HL-60 (cell line): ENCODE results near the gene TPGS2.

Source experiments
- CTCF ChIP-seq: IDR thresholded peaks from one replicate; pipeline ENCODE4 v1.5.1; 2011; ENCODE audit warnings: low read length, control low read depth, inconsistent platforms; ENCODE audit not compliant: insufficient read depth
- GABPA ChIP-seq: IDR thresholded peaks from 2 replicates; pipeline ENCODE4 v1.6.1; 2012; ENCODE audit warnings: low read depth
- REST ChIP-seq: IDR thresholded peaks from 2 replicates; pipeline ENCODE4 v1.6.1; 2012; ENCODE audit warnings: low read depth; ENCODE audit not compliant: insufficient replicate concordance

- TF ChIP-seq CTCF (no peak), GABPA (no peak), REST (no peak)
Observed at GRCh38 chr18:36862182-36862581, 33.4 kb upstream of the TPGS2 start.
